H54 (cell line): ENCODE measurements around the gene ADAMTS2.

Experiments
- DNase-seq: peaks from one replicate; pipeline ENCODE4 v3.0.0; 2011; ENCODE audit warnings: low spot score, mixed read lengths; ENCODE audit not compliant: insufficient read length
- FAIRE-seq: peaks from 3 replicates; lab custom pipeline; 2011; peaks lifted over from hg19 to GRCh38; lab: Jason Lieb, UNC
- POLR2A ChIP-seq: IDR thresholded peaks from 2 replicates; pipeline ENCODE4 v1.6.1; 2011; ENCODE audit warnings: low read depth, mild to moderate bottlenecking, low read length

The ADAMTS2 gene

DNA sequence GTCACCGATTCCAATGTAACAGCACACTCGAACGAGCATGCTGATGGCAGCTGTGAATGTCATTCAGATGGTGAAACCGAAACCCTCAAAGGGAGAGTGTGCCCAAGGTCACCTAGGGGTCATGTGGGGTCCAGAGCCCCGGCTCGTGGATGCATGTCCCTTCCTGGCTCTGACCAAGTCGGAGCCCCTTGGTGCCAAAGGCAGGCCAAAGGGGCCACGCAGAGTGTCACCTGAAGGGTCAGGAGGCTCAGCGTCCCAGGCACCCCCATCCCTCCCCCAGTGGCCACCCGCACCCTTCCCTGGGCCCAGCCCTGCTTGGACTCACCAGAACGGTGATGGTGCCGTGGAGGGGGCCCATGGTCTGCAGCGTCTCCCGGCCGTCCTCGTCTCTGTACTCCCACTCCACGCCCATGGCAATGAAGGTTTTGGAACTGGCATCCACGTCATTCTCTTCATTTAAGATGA, 215.6 kb downstream of the ADAMTS2 start:
- DNase-seq, result no peak
- no peak for FAIRE-seq
- TF ChIP-seq POLR2A, result no peak

DNA sequence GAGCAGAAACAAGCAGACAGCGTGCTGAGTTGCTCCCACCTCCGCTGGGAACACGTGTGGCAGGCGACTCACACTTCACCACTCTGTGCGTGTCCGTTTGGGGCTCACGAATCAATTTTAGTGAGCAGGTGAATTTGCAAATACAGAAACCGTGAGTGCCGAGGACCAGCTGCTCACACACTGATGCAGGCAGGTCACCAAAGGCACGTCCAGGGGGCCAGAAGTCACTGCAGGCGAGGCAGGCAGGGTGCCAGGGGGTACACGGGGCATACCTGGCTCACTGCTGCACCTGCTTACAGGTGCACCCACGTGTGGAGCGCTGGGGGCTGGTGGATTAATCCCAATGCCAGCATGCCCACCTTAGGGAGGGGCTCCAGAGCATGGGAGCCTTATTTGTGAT, 216.3 kb downstream of the ADAMTS2 start:
- FAIRE-seq (no peak), DNase-seq (no peak)
- no peak for TF ChIP-seq POLR2A

DNA sequence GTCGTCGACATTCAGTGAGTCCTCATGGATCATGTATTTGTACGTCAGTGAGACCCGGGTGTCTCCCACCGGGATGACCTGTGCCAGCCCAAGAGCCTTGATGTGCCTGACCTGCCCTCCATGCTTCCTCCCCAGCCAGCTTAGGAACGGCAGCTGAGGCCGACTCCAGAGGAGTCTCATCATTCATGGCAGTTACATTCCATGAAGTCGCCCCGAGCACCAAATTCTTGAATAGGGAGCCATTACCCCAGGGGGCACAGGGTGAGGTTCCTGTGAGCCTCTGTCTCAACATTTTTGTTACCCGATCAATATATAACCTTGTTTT, 217.3 kb downstream of the ADAMTS2 start:
- no peak for DNase-seq
- TF ChIP-seq POLR2A, result no peak
- FAIRE-seq, result no peak

DNA sequence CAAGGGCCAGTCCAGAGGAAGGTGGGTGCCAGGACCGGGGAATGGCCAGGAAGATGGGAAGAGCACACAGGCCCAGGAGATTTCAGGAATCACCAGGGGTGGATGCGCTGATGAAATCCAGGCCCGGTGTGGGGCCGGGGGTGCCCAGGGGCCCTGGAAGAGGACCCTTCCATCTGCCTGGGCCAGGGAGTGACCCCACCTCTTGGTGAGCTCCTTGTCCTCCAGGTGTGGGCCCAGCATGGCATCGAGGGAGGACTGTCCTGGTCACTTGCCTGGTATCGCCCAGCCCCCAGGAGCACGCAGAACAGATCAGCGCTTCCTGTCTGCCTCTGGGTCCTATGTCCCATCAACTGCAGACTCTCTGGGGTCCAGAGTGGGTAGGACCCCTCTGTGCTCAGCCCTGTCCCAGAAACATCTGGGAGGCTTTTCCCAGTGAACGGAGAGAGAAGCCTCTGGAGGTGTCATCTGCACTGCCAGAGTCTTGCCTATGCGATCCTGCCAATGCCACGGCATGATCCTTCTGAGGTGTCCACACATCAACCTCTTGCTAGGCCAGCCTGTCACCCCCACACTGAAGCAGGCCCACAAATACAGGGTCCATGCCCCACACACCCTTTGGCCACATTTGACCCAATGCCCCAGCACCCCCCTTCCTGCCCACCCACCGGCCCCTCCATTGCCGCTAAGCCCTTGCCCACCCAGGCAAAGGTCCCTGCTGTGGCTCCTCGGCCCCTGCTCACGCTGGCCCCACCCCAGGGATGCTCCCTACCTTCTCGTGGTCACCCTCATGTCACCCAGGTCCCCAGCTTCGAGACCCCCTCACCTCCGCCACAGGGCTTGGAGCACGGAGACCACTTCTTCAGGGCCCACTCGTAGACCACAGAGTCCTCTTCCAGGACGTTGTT, 217.9 kb downstream of the ADAMTS2 start:
- DNase-seq (no peak), FAIRE-seq (no peak)
- no peak for TF ChIP-seq POLR2A

DNA sequence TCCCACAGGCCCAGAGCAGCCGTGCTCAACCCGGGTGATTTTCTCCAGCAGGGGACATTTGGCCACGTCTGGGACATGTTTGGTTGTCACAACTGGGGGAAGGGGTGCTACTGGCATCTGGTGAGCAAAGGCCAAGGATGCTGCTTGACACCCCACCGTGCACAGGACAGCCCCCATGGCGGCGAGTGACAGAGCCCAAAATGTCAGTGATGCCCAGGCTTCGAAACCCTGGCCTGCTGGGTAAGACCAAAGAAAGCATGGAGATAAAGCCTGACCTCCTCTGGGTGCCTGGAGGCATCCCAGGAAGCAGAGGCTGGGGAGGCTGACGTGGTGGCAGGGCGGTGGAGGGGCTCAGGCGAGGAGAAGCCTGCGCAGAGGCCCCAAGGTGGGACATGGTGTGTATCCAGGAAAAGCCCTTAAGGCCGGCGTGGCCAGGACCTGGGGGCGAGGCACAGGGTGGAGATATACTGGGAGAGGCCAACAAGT, 218.7 kb downstream of the ADAMTS2 start:
- FAIRE-seq, result no peak
- DNase-seq, result no peak
- no peak for TF ChIP-seq POLR2A

DNA sequence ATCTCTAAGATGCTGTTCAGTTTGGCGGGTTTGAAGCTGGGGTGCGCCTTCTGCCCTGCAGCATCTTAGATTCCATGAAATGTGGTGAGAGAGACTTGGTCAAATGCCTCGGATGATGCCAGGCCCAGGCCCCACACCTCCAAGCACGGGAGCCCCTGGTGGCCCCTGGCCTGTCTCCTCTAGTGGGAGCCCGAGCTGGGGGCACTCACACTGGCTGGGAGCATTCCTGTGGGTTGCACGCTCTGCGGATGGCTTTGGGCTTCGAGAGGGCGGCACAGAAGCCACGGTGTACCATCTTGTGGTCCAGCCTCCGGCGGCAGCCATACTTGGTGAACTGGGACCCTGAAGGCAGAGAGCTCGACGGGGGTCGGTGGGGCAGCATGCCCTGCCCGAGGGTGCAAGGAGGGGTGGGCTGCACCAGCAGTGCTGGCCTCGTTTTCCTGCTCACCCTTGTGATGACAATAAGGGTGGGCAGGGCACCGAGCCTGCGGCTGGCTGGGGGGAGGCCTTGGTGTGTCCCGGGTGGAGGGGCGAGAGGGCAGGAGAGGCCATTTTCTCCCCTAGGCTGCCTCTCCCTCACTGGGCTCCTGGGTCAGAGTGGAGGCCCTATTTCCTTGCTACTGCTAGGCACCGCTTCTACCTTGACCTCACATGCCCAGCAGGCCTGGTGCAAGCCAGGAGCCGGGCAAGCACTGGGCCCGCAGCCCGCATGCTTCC, 219.3 kb downstream of the ADAMTS2 start:
- TF ChIP-seq POLR2A, result no peak
- DNase-seq (no peak), FAIRE-seq (no peak)

DNA sequence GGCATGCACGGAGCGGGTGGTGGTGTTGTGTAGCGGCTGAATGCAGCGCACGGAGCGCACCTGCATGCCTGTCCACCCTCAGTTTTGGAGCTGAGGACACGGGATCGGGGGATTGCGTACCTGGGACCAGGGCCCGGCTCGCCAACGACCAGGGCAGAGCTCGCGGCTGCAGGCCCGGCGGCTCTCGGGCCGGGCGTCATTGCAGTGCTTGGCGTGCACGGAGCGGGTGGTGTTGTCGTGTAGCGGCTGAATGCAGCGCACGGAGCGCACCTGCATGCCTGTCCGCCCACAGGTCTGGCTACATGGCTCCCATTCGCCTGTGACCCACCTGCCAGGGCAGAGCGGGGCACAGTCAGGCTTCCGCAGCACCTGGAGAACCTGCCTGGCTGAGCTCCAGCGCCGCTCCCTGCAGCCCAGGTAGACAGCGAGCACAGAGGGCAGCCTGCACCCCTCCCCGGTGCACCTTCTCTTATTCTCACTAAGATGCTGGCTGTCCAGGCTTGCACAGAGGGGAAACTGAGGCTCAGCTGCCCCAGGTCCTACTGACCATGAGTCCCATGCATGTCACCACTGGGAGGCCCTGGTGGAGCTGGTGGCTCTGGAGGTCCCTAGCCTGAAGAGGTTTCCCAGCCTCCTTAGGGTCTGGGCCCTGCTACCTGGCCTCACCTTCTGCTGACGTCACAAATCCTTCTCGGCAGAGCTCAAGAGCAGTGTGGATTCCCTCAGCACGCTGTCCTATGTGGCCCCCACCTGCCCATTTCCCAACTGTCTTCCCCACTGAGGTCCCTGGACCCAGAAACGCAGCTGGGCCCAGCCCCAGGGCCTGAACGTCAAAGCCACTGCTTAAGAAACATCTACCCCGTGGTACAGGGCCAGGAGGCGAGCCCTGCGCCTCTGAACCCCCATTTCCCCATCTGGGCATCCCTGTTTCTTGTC, 220.1 kb downstream of the ADAMTS2 start:
- TF ChIP-seq POLR2A, result no peak
- DNase-seq (no peak), FAIRE-seq (no peak)

DNA sequence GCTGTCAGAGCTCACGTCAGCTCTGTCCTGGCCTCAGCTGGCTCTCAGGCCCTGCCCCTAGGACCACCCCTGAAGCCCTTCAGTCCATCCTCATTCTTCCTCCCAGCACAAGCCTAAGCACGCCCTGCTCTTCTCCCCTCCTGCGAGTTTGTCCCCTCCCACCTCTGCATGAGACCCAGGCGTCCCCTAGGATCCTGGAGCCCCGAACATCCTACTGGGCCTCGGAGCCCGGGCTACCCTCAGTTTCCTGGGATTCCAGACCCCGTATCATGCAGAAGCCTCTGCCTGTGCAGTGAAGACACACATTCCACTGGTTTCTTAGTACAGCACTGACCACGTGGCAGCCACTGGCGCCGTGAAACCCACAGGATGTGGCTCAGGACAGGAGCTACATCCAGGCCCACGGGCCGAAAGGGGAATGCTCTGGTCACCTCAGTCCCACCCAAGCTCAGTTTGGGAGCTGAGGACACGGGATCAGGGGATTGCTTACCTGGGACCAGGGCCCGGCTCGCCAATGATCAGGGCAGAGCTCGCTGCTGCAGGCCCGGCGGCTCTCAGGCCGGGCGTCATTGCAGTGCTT, 220.9 kb downstream of the ADAMTS2 start:
- TF ChIP-seq POLR2A, result no peak
- DNase-seq (no peak), FAIRE-seq (no peak)

DNA sequence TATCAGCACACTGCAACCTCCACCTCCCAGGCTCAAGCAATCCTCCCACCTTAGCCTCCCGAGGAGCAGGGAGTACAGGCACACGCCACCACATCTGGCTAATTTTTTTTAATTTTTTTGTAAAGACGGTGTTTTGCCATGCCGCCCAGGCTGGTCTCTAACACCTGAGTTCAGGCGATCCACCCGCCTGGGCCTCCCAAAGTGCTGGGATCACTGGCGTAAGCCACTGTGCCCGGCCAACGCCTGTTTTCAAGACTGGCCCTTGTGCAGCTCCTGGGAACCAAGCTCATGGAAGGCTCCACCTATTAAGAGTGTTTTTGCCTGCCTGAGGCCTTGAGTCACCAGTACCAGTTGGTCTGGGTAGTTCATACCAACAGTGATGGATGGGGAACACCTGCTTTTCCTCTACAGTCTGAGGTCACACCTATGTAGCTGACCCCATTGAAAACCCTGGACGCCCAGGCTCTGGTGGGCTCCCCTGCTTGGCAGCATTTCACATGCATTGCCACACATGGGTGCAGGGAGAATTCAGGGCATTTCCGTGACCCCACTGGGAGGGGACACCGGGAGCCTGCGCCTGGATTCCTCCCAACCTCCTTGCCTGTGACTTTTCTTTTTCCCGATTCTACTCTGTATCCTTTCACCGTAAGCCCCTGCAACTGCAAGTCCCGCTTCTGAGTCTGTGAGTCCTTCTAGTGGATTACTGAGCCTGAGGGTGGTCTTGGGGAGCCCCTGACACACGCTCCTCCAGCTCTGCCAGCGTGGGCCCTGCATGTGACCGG, 221.6 kb downstream of the ADAMTS2 start:
- FAIRE-seq (no peak), DNase-seq (no peak)
- TF ChIP-seq POLR2A, result no peak

DNA sequence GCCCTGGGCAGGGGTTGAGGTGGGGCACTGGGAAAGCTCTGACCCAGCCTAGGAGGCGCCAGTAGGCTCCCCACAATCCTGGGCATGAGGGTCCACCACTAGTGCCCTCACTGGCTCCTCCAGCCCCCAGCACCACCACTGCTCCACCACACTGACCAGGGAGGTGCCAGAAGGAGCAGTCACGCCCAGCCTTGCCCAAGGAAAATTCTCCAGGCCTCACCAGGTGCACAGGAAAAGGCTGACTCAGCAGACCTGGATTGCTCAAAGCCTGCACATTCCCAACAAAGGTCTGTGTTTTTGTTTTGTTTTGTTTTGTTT, 222.2 kb downstream of the ADAMTS2 start:
- DNase-seq, result no peak
- FAIRE-seq, result no peak
- TF ChIP-seq POLR2A, result no peak

DNA sequence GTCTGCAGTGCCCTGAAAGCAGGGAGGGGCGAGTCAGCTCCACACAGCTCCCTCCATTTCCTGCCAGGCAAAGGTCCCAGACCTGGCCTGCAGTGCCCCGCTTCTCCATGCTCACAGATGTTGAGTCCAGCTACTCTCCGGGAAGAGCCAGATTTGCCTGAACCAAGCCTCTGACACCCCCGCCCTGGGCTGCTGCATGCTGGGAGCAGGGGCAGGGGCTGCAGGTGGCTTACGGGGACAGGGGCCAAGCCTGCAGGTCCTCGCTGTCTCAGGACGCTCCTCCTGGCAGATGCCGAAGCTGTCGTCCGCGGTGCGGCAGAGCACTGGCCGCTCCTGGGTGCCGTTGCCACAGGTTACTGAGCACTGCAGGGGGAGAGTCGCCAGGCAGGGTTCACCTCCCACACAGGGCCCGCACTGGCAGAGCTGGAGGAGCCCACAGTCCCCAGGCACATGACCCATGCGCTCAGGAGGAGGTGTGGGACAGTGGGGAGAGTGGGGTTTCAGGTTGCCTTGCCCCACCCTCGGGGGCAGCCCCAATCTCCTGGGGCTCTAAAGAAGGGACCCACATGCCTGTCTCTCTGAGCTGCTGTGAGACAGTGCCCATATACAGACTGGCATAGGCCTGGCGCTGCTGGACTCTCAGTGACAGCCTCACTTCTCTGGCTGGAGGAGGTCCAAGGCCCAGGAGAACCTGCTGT, 222.7 kb downstream of the ADAMTS2 start:
- TF ChIP-seq POLR2A, result no peak
- no peak for FAIRE-seq
- no peak for DNase-seq

DNA sequence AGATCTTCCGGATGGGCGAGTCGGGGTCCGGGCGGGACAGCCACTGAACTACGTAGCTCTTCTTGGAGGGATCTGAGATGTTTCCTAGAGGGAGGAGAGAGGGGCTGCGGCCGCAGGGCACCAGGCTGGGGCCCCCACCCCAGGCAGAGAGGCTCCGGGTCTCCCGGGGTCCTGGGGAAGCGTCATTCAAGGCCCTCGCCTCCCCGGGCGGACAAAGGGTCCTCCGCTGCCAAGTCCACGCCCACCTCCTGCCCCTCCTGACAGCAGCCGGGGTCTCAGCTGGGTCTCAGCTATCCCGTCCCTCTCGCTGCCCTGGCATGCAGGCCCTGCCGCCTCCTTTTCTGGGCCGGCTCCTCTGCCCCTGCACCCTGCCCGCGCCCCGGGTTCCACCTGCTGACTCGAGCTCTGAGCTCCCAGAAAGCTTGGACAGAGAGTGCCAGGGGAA, 223.6 kb downstream of the ADAMTS2 start:
- no peak for TF ChIP-seq POLR2A
- FAIRE-seq (no peak), DNase-seq (no peak)
